NCI-H510A (cell line): ENCODE measurements around the gene PINLYP.
A peak's percentile ranks its signal among the peaks of the same experiment; 100 is the strongest.
"Not testable (repeated sequence)": the region's sequence is repeated elsewhere in the genome, so short reads cannot be mapped to it uniquely, and the experiment has no call there.

Experiments
- DNase-seq: peaks from one replicate; lab custom pipeline; 2025; lab: John Stamatoyannopoulos, UW

PINLYP gene

DNA sequence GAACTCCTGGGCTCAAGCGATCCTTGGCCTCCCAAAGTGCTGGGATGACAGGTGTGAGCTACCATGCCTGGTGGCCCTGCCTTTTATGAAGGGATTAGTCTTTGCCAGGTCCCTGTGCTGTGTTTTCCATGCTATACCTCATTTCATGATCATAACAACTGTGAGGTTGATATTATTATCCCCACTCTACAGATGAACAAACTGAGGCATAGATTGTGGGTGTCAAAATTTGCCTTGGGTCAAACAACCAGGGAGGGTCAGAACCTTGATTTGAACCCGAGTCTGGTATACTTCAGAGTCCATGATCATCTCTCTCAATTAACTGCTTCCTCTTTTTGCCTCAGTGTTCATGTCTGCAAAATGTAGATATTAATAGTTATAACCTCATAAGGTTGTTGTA is 6.9 kb downstream of the PINLYP start:
- DNase-seq, result no peak

DNA sequence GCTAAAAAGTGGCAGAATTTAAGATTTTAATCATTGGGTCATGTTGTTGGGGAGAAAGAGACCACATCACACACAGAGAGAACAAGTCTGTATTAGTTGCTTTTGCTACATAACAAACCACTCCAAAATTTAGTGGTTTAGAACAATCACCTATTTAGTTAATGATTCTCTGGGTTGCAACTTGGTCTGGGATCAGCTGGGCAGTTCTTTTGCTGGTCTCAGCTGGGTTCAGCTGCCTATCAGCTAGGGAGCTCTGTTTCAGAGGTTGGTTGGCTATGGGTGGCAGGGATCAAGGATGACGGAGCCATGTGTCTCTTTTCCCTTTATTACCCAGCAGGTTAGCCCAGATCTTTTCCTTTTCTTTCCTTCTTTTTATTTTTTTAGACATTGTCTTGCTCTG is 8.9 kb downstream of the PINLYP start:
- no peak for DNase-seq

- DNase-seq, result no peak
These were observed 10.7 kb downstream of the PINLYP start for GRCh38 chr19:43586346-43586745.

DNA sequence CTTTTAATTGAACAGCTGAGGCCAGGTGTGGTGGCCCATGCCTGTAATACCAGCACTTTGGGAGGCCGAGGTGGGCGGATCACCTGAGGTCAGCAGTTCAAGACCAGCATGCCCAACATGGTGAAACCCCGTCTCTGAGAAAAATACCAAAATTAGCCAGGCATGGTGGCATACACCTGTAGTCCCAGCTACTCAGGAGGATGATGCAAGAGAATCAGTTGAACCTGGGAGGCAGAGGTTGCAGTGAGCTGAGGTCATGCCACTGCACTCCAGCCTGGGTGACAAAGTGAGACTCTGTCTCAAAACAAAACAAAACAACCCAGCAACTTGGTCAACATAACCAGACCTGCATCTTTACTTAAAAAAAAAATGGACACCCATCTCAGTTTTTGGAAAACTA is 11.4 kb downstream of the PINLYP start:
- DNase-seq, result not testable (repeated sequence)

GRCh38 chr19:43589277-43589676 is 13.7 kb downstream of the PINLYP start:
- DNase-seq, result no peak

- no peak for DNase-seq
These were observed 14.1 kb downstream of the PINLYP start for GRCh38 chr19:43589678-43590077.

- no peak for DNase-seq
These were observed 16.5 kb downstream of the PINLYP start for GRCh38 chr19:43591904-43592772.

- no peak for DNase-seq
These were observed 17.3 kb downstream of the PINLYP start for GRCh38 chr19:43592800-43593350.

- DNase-seq, result no peak
These were observed 18.6 kb downstream of the PINLYP start for GRCh38 chr19:43594081-43594697.

DNA sequence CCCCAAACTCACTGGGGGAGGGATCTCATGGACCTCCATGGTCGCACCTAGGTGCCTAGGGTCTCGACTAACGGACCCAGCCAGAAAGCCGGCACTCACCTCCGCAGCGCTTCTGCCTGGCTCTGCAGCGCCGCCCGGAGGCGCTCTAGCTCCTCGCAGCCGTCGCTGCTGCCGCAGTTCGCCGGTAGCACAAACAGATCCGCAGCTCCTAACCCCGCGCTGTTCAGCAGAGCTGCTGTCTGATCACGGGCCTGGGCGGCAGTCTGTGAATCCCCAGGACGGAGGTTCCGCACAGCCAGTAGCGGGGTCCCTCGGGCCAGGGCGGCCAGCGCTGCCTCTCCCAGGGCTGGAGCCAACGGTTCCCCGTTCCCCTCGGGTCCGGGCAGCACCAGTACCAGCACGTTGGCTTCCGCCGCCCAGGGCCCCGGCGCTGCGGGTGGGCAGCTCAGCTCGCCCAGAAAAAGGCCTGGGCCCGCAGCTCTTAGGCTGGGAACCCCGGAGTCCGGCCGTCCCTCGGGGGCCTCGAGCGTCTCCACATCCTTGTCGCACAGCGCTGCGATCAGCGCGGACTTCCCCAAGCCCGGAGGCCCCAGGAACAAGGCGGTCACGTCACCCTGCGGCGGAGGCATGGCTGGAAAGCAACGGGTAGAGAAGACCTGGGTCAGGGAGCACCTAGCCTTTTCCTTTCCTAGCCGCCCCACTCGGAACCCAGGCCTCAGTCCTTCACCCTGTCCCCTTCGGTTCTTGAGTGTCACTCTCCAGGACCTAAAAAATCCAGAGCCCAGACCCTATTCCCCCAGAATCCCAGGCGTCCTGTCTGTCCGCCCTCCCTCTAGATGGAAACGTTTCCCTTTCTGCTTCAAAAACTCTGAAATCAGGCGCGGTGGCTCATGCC is 19.4 kb downstream of the PINLYP start:
- DNase-seq, result peak; percentile 16

- DNase-seq, result no peak
These were observed 20.0 kb downstream of the PINLYP start for GRCh38 chr19:43595605-43595998.

DNA sequence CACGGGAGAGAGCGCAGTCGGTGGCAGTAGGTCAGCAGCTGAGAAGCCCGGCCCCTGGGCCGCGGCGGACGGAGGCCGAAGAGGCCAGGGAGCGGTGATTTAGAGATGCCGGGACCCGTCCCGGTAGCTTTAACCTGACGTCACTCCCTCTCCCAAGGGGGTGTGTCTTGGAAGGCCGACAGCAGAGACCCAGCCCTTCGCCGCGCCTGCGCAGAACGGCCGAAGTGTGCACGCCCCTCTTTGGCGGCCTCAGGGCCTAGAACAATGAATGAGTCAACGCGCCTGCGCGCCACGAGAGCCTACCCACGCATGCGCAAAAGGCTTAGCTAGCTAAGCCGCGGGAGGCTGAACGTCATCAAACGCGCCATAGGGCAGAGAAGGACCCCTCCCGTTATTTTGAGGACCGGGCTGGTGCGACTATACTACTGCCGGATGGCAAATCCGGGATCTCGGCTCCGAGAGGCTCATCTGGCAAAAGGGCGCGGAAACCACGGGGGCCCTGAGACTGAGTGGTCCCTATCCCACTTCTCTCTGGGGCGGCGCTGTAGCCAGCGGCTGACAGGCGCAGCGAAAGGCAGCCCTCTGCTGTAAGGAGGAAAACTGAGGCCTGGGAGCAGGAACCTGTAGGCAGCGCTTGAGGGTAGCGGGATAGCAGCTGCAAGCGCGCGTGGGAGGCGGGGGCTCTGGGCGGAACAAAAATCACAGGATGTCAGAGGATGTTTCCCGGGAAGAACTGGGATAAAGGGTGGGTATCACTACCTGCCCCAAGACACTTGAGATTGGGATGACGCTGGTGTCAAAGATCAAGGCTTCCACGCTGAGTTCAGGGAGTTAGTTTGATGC is 20.6 kb downstream of the PINLYP start, which contains the start of the genes IRGQ and ZNF576:
Gene IRGQ, minus strand, starts transcription at position 136 of the 843 bp plus-strand sequence. CDS start 796 bp downstream, outside the sequence.
Gene ZNF576, plus strand, starts transcription at position 597 of the 843 bp plus-strand sequence. CDS start 514 bp downstream, outside the sequence.
- DNase-seq, result peak; percentile 95

DNA sequence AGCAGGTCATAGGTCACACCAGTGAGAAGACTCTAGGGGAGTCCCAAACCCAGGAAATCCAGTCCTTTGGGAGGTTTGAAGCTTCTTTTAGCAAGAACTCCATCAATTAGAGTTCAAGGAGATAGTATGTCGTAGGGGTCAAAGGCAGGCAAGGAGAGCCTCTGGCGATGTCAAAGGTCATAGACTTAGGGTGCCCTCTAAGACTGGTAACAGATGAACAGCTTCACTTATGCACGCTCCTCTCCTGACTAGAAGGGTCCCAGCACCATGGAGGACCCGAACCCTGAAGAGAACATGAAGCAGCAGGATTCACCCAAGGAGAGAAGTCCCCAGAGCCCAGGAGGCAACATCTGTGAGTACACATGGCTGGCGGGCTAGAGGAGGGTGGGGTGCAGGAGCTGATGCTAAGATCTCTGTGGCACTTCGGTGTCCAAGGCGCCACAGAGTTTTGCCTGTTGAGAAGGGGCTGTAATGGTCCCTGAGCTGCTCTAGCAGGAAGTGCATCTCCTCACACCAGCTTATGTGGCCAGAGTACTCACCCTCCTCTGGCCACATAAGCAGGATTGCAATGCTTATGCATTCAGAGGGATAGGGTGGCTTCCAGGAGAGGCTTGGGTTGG is 21.4 kb downstream of the PINLYP start:
- DNase-seq, result no peak

GRCh38 chr19:43597876-43598275 is 22.3 kb downstream of the PINLYP start:
- DNase-seq, result no peak

- no peak for DNase-seq
These were observed 23.0 kb downstream of the PINLYP start for GRCh38 chr19:43598445-43599240.

- no peak for DNase-seq
These were observed 24.2 kb downstream of the PINLYP start for GRCh38 chr19:43599635-43600295.

DNA sequence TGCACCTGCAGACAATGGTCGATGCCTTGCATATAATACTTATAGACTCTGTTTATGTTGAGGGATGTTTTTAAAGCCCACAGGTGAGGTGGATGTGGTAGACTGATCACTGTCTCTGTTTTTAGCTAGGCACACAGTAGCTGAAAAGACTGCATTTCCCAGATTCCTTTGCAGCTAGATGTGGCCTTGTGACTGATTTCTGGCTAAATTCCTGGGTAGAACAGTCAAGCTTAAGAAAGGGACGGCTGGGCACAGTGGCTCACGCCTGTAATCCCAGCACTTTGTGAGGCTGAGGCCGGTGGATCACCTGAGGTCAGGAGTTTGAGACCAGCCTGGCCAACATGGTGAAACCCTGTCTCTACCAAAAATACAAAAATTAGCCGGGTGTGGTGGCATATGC is 24.7 kb downstream of the PINLYP start:
- not testable (repeated sequence) for DNase-seq

GRCh38 chr19:43605875-43606568 is 30.4 kb downstream of the PINLYP start:
- DNase-seq, result no peak
